Right lobe of liver (tissue), 6 donors: Measurements from ENCODE around the gene PEX16. TPM values are rescaled to one million over a fixed set of nuclear protein-coding genes. Genes with fewer than 3 reads are reported as not detected.
"Not testable (repeated sequence)": the region's sequence is repeated elsewhere in the genome, so short reads cannot be mapped to it uniquely, and the experiment has no call there.

Experiments
- ATAC-seq, 4 donors: fragments of 200-7000 bp; cut with Tn5 transposase; one replicate each; pipeline ENCODE4 v1.9.1; 2020; ENCODE audit warnings: mild to moderate bottlenecking in 4 of 4, moderate library complexity in 4 of 4
- DNase-seq, 3 donors: peaks; one replicate each; pipeline ENCODE4 v3.0.0-alpha.2; 2020
- H3K27ac ChIP-seq, 3 donors: fragments of 200-600 bp; one replicate each; pipeline ENCODE4 v1.8.0; 2022
- H3K27me3 ChIP-seq, 2 donors: fragments of 200-600 bp; one replicate each; pipeline ENCODE4 v1.8.0; 2022
- H3K36me3 ChIP-seq, 4 donors: fragments of 200-600 bp; sonication (generic) in 1 of 4; one replicate each; pipeline versions ENCODE4 v1.5.1 to v1.8.0; 2017 to 2022; ENCODE audit warnings: control low read depth in 1 of 4
- H3K4me1 ChIP-seq, 4 donors: fragments of 200-600 bp; sonication (generic) in 1 of 4; one replicate each; pipeline versions ENCODE4 v1.5.1 to v1.8.0; 2017 to 2022; ENCODE audit warnings: control low read depth in 1 of 4
- H3K4me3 ChIP-seq, 3 donors: fragments of 200-600 bp; one replicate each; pipeline ENCODE4 v1.8.0; 2022
- H3K9me3 ChIP-seq, 4 donors: fragments of 200-600 bp; sonication (generic) in 1 of 4; one replicate each; pipeline versions ENCODE4 v1.5.1 to v1.8.0; 2017 to 2022; ENCODE audit warnings: control low read depth in 1 of 4
- POLR2A ChIP-seq: fragments of 450-650 bp; IDR thresholded peaks from one replicate; pipeline ENCODE4 v1.6.1; 2017; ENCODE audit warnings: antibody characterized with exemption, mild to moderate bottlenecking
- WGBS: methylation state at CpG from one replicate; pipeline ENCODE4 v1.1.6; 2018; ENCODE audit warnings: low coverage, low lambda C conversion rate; ENCODE audit not compliant: insufficient coverage; ENCODE audit errors: missing lambda C conversion rate; 5-methylcytosine and 5-hydroxymethylcytosine counted together
- intact Hi-C, 2 donors: fragments of 100-400 bp; cut with DNase I; formaldehyde crosslinking; loops; one replicate each; pipeline versions ENCODE4 v1.11.2 to v1.14.1; 2022
- total RNA-seq, 6 experiments: library from RNA; depleted of rRNA in 2 of 6; stranded (reverse); fragments of >200 nt in 2 of 6; fragmentation: NEBNext Ultra II Directional in 3 of 6; extraction: Animal tissue kit (Norgen Biotek cat#: 25700) in 3 of 6; gene quantifications; one replicate each; pipeline versions ENCODE4 v1.1.0 to v1.2.4, GENCODE V29; 2016 to 2023
- TF ChIP-seq, protein P1 (sequence below), 4 donors: fragments of 200-600 bp in 3 of 4; fragments of 450-650 bp in 1 of 4; IDR thresholded peaks; one replicate each; pipeline versions ENCODE4 v1.5.1 to v1.8.0; 2016 to 2022; ENCODE audit warnings: antibody characterized with exemption in 4 of 4, mild to moderate bottlenecking in 2 of 4
- donor health status: DM: no; HTN: yes; CAD: no.
- donor health status: DM: no; HTN: no; CAD: no.
- donor health status: DM: no; HTN: no; CAD: no.
- donor health status: DM: no; HTN: yes; CAD: no.
- donor health status: DM: no; HTN: yes; CAD: no.

Gene PEX16
- total RNA-seq, 6 experiments from 2014 or later: 17.9 to 36.7 (median 32.4) TPM

DNA sequence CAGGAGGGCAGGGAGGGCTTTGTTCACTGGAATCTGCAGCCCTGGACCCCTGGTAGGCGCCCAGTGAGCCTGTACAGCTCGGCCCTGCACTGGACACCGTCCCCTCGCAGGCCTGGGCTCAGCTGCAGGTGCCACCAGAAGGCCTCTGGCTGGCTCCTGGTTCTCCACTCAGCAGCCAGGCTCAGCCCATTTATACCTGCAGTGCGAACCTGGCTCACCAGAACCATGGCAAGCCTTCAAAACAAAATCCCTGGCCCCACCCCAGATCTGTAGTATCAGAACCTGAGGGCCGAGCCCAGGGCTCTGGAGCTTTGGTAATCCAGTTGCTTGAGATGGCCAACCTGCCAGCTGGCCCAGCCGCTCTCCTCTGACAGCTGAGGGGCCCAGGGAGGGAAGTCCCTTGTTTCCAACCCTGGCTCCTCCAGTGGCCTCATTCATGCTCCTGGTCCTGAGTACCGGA lies 9.7 kb downstream of the PEX16 start:
- no peak overlapping the region for H3K4me3 ChIP-seq
- peaks cover 0 to 31% (median 11%) of the 10 kb centered on the region in 4 donors for H3K36me3 ChIP-seq
- no peaks in the 10 kb centered on the region for H3K9me3 ChIP-seq
- H3K4me1 ChIP-seq: peaks cover 0 to 12% (median 6%) of the 10 kb centered on the region in 4 donors
- H3K27ac ChIP-seq: no peak overlapping the region
- TF ChIP-seq, protein P1, sequence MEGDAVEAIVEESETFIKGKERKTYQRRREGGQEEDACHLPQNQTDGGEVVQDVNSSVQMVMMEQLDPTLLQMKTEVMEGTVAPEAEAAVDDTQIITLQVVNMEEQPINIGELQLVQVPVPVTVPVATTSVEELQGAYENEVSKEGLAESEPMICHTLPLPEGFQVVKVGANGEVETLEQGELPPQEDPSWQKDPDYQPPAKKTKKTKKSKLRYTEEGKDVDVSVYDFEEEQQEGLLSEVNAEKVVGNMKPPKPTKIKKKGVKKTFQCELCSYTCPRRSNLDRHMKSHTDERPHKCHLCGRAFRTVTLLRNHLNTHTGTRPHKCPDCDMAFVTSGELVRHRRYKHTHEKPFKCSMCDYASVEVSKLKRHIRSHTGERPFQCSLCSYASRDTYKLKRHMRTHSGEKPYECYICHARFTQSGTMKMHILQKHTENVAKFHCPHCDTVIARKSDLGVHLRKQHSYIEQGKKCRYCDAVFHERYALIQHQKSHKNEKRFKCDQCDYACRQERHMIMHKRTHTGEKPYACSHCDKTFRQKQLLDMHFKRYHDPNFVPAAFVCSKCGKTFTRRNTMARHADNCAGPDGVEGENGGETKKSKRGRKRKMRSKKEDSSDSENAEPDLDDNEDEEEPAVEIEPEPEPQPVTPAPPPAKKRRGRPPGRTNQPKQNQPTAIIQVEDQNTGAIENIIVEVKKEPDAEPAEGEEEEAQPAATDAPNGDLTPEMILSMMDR (IDR thresholded peaks at IDR 0.05): no peak
- TF ChIP-seq POLR2A: no peak
- peak in 1 of 4 donors; percentile 5 for ATAC-seq
- intact Hi-C loops: no loop called here
- no CpG with 5 or more reads among the region's 8 CpGs for WGBS
- no peak for DNase-seq
- H3K27me3 ChIP-seq: no peaks in the 10 kb centered on the region

DNA sequence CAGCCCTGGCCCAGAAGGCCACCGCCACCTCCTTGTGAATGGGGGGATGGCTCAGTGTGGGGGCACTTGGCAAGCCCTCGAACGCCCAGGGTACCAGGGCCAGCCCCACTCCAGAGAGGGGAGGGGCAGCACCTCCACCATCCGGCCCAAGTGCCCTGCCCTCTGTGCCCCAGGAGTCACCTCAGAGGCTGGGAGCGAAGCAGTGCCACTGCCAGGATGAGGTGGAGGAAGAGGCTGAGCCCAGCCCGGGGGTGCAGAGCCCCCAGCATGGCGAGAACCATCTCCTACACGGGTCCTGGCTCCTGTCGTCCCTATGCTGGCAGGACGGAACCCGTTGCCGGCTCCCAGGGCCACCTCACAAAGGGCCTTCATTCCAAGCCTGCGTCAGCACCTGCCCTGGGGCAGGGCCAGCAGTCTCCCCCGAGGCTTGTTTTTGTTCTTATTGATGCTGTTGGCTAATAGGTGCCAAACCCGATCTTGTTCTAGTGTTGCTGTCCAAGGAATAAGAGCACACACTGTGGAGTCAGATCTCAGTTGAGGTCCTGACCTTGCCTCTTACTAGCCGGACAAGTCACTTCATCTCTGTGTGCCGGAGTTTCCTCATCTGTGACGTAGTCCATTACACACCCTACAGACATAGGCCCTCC lies 10.6 kb downstream of the PEX16 start, which contains the start of gene FREY1:
Gene FREY1 (minus strand): TSS at position 307 of the 647 bp plus-strand sequence. CDS start 26 bp downstream, at position 281.
- DNase-seq: no peak
- H3K4me1 ChIP-seq: peaks cover 0 to 4% (median 2%) of the 10 kb centered on the region in 4 donors

DNA sequence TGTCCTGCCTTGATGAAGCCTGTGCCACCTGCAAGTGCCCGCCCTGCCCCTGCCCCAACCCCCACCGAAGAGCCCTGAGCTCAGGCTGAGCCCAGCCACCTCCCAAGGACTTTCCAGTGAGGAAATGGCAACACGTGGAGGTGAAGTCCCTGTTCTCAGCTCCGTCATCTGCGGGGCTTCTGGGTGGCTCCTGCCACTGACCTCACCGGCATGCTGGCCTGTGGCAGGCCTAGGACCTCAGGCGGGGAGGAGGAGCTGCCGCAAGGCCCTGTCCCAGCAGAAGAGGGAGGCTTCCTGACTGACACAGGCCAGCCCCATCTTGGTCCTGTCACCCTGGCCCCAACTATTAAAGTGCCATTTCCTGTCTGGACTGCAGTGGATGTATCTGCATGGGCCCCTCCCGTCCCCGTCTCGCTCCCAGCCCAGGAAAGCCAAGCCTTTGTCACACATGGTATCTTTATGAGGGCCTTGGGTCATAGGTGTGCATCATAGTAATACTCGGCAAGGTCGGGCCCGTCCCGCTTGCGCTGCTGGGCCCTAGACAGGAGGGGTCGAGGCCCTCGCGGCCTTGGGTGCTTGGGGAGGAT lies 11.5 kb downstream of the PEX16 start:
- Histone ChIP-seq H3K4me1 (no peaks in the 10 kb centered on the region), H3K9me3 (no peaks in the 10 kb centered on the region), H3K27me3 (no peaks in the 10 kb centered on the region), H3K36me3 (peaks cover 0 to 22% (median 7%) of the 10 kb centered on the region in 4 donors), H3K27ac (no peak overlapping the region), H3K4me3 (no peak overlapping the region)
- TF ChIP-seq, protein P1 (IDR thresholded peaks at IDR 0.05): no peak
- no peak for TF ChIP-seq POLR2A
- intact Hi-C loops: no loop called here
- WGBS: 50% methylated on average over 4 of the region's 19 CpGs
- DNase-seq (no peak), ATAC-seq (peak in 1 of 4 donors; percentile 1)

More for the DNA sequence above, 10.6 kb downstream of the PEX16 start, which contains the start of gene FREY1:
- Histone ChIP-seq H3K4me3 (no peak within 1 kb of the TSS), H3K27ac (no peak within 1 kb of the TSS), H3K9me3 (no peaks in the 10 kb centered on the region), H3K27me3 (no peaks in the 10 kb centered on the region), H3K36me3 (peaks cover 0 to 31% (median 11%) of the 10 kb centered on the region in 4 donors)
- intact Hi-C loops: no loop called here
- no peak for TF ChIP-seq POLR2A
- TF ChIP-seq, protein P1 (IDR thresholded peaks at IDR 0.05): no peak
- peak; percentile 10 to 24 (median 16) for ATAC-seq
- 39% methylated on average over 3 of the region's 18 CpGs for WGBS

DNA sequence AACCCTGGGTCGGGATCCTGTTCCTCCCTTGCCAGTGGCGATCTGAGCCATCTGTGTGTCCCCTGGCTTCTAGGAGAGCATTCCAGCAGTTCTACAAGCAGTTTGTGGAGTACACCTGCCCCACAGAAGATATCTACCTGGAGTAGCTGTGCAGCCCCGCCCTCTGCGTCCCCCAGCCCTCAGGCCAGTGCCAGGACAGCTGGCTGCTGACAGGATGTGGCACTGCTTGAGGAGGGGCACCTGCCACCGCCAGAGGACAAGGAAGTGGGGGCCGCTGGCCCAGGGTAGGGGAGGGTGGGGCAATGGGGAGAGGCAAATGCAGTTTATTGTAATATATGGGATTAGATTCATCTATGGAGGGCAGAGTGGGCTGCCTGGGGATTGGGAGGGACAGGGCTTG lies 12.1 kb downstream of the PEX16 start:
- ATAC-seq, H3K27me3 ChIP-seq, H3K27ac ChIP-seq, H3K4me3 ChIP-seq, intact Hi-C loops, H3K4me1 ChIP-seq, DNase-seq, H3K9me3 ChIP-seq: not testable (repeated sequence)
- no CpG with 5 or more reads among the region's 6 CpGs for WGBS
- H3K36me3 ChIP-seq: peaks cover 0 to 16% (median 5%) of the 10 kb centered on the region in 4 donors

DNA sequence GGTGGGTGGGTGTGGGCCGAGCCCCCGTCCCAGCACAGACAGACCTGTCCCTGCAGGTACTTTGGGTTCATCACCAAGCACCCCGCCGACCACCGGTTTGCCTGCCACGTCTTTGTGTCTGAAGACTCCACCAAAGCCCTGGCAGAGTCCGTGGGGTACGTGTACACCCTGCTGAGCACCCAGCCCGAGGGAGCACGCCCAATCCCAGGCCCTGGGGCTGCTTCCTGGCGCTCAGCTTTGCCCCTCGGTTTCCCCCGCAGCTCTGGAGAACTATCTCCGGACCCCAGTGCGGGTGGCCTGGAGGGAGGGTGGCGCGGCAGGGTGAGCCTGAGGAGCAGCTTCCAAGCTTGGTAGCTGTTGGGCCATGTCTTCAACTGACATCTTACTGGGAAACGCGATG lies 12.6 kb downstream of the PEX16 start:
- TF ChIP-seq, protein P1 (IDR thresholded peaks at IDR 0.05): no peak
- no peak for DNase-seq
- no peak overlapping the region for H3K27ac ChIP-seq
- 96% methylated on average over 5 of the region's 19 CpGs for WGBS
- ATAC-seq: no peak
- no peaks in the 10 kb centered on the region for H3K9me3 ChIP-seq
- H3K27me3 ChIP-seq: no peaks in the 10 kb centered on the region
- H3K4me1 ChIP-seq: no peaks in the 10 kb centered on the region
- H3K4me3 ChIP-seq: no peak overlapping the region
- intact Hi-C loops: no loop called here
- H3K36me3 ChIP-seq: peaks cover 0 to 11% (median 3%) of the 10 kb centered on the region in 4 donors
